ENCODE measurements around the gene CYP46A1.

Gene CYP46A1

DNA sequence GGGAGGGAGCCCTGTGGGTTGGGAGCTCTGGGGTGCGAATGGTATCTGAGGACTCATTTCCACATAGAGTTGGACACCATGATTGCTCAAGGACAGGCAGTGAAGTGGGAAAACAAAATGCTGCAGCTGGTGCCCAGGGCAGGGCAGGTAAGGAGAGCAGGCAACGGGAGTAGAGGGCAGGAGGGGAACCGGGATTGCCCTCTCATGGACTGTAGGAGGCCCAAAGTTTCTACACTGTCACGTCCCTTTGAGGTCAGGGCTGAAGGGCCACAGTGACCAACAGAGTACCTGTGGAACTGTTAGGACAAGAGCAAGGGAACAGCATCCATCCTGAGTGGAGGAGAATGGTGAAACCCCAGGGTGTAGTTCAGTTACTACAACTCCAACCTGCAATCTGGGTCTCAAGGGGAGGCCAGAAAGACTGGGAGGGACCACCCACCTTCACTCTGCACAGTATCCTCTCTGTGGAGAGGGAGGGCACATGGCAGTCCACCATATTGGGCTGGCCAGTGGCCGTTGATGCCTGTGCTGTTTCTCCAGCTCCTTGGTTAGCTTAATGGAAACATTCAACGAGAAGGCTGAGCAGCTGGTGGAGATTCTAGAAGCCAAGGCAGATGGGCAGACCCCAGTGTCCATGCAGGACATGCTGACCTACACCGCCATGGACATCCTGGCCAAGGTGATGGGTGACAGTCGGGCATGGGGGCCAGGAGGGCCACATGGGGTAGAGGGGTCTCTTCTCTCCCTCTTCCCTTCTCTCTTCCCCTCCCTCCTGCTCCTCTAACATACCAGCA is 22.2 kb downstream of the CYP46A1 start:
- TF ChIP-seq SPI1 (IDR thresholded peaks at IDR 0.05; ENCODE audit: borderline replicate concordance, low read depth) (no peak), GABPA (IDR thresholded peaks at IDR 0.05; ENCODE audit: low read depth) (no peak), POLR2AphosphoS5 (IDR thresholded peaks at IDR 0.05; ENCODE audit: low read depth) (no peak)
- TF ChIP-seq, protein P1, sequence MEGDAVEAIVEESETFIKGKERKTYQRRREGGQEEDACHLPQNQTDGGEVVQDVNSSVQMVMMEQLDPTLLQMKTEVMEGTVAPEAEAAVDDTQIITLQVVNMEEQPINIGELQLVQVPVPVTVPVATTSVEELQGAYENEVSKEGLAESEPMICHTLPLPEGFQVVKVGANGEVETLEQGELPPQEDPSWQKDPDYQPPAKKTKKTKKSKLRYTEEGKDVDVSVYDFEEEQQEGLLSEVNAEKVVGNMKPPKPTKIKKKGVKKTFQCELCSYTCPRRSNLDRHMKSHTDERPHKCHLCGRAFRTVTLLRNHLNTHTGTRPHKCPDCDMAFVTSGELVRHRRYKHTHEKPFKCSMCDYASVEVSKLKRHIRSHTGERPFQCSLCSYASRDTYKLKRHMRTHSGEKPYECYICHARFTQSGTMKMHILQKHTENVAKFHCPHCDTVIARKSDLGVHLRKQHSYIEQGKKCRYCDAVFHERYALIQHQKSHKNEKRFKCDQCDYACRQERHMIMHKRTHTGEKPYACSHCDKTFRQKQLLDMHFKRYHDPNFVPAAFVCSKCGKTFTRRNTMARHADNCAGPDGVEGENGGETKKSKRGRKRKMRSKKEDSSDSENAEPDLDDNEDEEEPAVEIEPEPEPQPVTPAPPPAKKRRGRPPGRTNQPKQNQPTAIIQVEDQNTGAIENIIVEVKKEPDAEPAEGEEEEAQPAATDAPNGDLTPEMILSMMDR (IDR thresholded peaks at IDR 0.05; ENCODE audit: insufficient read depth, low read length), result no peak
- TF ChIP-seq, protein P2, sequence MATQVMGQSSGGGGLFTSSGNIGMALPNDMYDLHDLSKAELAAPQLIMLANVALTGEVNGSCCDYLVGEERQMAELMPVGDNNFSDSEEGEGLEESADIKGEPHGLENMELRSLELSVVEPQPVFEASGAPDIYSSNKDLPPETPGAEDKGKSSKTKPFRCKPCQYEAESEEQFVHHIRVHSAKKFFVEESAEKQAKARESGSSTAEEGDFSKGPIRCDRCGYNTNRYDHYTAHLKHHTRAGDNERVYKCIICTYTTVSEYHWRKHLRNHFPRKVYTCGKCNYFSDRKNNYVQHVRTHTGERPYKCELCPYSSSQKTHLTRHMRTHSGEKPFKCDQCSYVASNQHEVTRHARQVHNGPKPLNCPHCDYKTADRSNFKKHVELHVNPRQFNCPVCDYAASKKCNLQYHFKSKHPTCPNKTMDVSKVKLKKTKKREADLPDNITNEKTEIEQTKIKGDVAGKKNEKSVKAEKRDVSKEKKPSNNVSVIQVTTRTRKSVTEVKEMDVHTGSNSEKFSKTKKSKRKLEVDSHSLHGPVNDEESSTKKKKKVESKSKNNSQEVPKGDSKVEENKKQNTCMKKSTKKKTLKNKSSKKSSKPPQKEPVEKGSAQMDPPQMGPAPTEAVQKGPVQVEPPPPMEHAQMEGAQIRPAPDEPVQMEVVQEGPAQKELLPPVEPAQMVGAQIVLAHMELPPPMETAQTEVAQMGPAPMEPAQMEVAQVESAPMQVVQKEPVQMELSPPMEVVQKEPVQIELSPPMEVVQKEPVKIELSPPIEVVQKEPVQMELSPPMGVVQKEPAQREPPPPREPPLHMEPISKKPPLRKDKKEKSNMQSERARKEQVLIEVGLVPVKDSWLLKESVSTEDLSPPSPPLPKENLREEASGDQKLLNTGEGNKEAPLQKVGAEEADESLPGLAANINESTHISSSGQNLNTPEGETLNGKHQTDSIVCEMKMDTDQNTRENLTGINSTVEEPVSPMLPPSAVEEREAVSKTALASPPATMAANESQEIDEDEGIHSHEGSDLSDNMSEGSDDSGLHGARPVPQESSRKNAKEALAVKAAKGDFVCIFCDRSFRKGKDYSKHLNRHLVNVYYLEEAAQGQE (IDR thresholded peaks at IDR 0.05; ENCODE audit: insufficient replicate concordance, low read depth), result no peak
- no peak for DNase-seq (ENCODE audit: low read depth in 1 of 2, low spot score in 1 of 2)
- H3K27me3 ChIP-seq (ENCODE audit: insufficient read depth, poor library complexity, severe bottlenecking), result peaks cover 3% of the 10 kb centered on the region
- no peak overlapping the region for H3K27ac ChIP-seq (replicated peaks)
- H3K4me3 ChIP-seq (replicated peaks; ENCODE audit: insufficient read depth, low read length), result no peak overlapping the region

DNA sequence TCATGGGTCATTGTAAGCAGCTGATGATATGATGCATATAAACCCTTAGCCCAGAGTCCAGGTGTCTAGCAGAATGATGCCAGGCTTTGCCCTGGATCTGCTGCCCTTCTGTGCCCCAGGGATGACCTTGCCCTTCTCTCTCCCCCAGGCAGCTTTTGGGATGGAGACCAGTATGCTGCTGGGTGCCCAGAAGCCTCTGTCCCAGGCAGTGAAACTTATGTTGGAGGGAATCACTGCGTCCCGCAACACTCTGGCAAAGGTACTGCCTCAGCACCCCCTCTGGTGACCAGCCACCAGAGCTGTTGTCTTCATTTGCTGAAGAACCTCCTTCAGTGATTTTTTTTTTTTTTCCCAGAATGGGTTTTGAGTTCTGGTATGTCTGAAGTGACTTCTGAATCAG is 23.3 kb downstream of the CYP46A1 start:
- Histone ChIP-seq H3K27me3 (ENCODE audit: insufficient read depth, poor library complexity, severe bottlenecking) (peaks cover 3% of the 10 kb centered on the region), H3K27ac (replicated peaks) (no peak overlapping the region), H3K4me3 (replicated peaks; ENCODE audit: insufficient read depth, low read length) (no peak overlapping the region)
- TF ChIP-seq POLR2AphosphoS5 (IDR thresholded peaks at IDR 0.05; ENCODE audit: low read depth) (no peak), GABPA (IDR thresholded peaks at IDR 0.05; ENCODE audit: low read depth) (no peak), SPI1 (IDR thresholded peaks at IDR 0.05; ENCODE audit: borderline replicate concordance, low read depth) (no peak)
- TF ChIP-seq, protein P1 (IDR thresholded peaks at IDR 0.05; ENCODE audit: insufficient read depth, low read length), result no peak
- TF ChIP-seq, protein P2 (IDR thresholded peaks at IDR 0.05; ENCODE audit: insufficient replicate concordance, low read depth), result no peak
- no peak for DNase-seq (ENCODE audit: low read depth in 1 of 2, low spot score in 1 of 2)

DNA sequence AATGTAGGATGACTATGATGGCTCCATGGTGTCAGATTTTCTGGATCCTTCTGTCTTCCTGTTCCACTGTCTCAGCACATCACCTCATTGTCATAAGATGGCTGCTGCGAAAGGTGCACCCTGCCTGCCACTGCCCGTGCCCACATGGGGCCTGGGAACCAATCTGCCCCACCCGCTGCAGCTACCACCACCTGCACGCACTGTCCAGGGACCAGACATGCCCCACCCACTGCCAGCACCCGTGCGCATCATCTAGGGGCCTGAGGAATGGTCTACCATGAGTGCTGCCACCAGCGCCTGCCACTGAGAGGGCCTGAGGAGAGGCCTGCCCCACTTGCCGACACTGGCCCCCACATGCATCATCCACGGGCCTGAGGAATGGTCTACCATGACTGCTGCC is 23.8 kb downstream of the CYP46A1 start:
- no peak overlapping the region for H3K4me3 ChIP-seq (replicated peaks; ENCODE audit: insufficient read depth, low read length)
- TF ChIP-seq, protein P1 (IDR thresholded peaks at IDR 0.05; ENCODE audit: insufficient read depth, low read length), result no peak
- TF ChIP-seq, protein P2 (IDR thresholded peaks at IDR 0.05; ENCODE audit: insufficient replicate concordance, low read depth), result no peak
- TF ChIP-seq SPI1 (IDR thresholded peaks at IDR 0.05; ENCODE audit: borderline replicate concordance, low read depth), result no peak
- TF ChIP-seq POLR2AphosphoS5 (IDR thresholded peaks at IDR 0.05; ENCODE audit: low read depth), result no peak
- no peak for TF ChIP-seq GABPA (IDR thresholded peaks at IDR 0.05; ENCODE audit: low read depth)
- no peak for DNase-seq (ENCODE audit: low read depth in 1 of 2, low spot score in 1 of 2)
- no peak overlapping the region for H3K27ac ChIP-seq (replicated peaks)
- peaks cover 3% of the 10 kb centered on the region for H3K27me3 ChIP-seq (ENCODE audit: insufficient read depth, poor library complexity, severe bottlenecking)
